IPS-18c (cell line): ENCODE results near the gene MAP3K15.
"Not testable (repeated sequence)": the region's sequence is repeated elsewhere in the genome, so short reads cannot be mapped to it uniquely, and the experiment has no call there.

Experiments
- H3K4me3 ChIP-seq: 2 replicates; pipeline ENCODE4 v1.7.0; 2013; ENCODE audit warnings: low read depth, mild to moderate bottlenecking, low read length, moderate library complexity; ENCODE audit not compliant: insufficient read depth
- H3K9me3 ChIP-seq: one replicate; pipeline ENCODE4 v1.6.1; 2013; ENCODE audit warnings: mild to moderate bottlenecking, low read length, moderate library complexity; ENCODE audit not compliant: control insufficient read depth, insufficient read depth

The MAP3K15 gene

DNA sequence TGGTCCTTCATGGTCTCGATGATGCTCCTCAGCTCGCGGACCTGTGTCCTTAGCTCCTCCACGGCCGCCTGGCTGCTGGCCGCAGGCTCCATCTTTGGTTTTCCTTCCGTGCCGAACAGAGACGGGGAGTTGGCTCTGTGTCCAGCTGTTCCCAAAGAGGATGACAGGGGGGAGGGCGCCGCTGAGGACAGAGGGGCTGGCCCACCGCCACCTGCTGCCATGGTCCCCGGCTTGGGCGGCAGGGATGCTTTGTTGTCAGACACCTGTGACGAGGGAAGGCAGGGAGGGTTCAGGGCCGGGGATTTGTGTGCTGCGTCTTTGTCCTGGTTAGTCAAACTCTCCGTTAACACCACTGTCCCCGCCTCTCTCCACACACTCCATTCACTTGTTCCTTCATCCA, 26.6 kb upstream of the MAP3K15 start:
- Histone ChIP-seq H3K9me3 (peaks cover 7% of the 10 kb centered on the region), H3K4me3 (no peak overlapping the region)

DNA sequence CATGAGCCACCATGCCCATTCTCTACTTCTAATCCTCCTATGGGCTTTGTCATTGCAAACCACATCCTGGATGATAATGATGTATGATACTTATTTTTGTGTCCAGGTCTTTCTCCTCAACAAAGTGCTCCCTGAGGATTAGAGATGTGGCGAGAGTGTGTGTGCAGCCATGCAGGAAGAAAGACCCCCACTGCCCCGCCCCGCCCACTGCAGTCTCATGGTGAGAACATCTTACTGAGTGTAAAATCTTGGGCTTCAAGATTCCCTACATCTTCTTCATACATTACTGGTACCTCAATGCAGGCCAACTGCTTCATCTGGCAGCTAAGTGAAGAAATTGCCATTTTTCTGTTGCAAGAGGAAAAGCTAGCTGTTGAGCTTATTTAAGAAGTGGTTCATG, 25.9 kb upstream of the MAP3K15 start:
- H3K4me3 ChIP-seq, result no peak overlapping the region
- peaks cover 7% of the 10 kb centered on the region for H3K9me3 ChIP-seq

DNA sequence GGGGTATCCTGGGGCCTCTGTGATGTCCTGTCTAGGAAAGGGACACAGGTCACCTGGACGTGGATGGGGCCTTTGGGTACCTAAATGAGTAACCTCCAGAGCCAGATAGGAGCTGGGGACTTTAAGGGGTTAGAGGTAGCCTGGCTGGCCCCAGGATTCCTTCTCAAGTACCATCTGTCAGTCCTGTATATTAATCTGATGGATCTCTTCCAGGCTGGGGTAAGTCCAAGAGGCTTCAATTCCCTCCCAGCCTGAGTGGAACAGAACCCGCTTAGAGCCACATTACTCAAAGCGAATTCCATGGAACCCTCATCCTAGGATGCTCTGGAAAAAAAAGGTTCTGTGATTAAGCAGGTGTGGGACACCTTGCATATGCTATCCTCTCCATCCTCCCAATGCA, 24.8 kb upstream of the MAP3K15 start:
- Histone ChIP-seq H3K9me3 (peaks cover 7% of the 10 kb centered on the region), H3K4me3 (no peak overlapping the region; the same call in 1 of the 2 replicates)

DNA sequence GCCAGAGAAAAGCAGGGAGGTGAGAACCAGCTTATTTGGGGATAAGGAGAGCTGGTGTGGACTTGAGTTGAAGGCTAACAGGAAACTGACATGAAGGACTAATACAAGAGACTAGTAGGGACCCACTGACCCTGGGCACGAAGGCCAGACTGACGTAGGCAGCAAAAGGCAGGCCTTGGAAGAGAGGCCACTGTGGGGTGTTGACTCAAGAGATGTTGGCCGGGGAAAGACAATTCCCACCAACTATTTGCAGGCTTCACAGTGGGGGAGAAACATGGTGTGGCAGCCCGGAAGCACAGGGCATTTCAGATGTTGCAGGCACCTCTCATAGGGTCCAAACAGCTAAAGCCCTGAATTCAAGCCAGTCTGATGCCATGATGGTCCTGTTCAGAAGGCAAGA, 24.4 kb upstream of the MAP3K15 start:
- Histone ChIP-seq H3K4me3 (no peak overlapping the region; the same call in 1 of the 2 replicates), H3K9me3 (peaks cover 7% of the 10 kb centered on the region)

DNA sequence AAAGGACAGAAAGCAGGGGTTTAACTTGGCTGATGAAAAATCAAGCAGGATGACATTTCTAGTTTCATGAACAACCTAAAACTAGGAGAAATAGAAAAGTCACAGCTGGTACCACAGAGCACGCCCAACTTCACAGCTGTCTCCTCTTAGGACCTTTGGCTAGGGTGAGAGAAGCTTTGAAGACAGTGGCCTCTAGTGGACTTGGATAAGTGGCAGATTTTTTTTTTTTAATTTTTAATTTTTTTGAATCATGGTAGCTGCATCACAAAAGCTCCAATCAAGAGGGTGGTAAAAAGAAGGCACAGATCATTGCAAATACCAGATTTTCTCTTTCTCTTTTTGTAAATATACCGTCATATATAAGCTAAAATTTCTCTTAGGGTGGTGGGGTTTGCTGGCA, 20.2 kb upstream of the MAP3K15 start:
- Histone ChIP-seq H3K4me3 (no peak overlapping the region), H3K9me3 (peaks cover 6% of the 10 kb centered on the region)

DNA sequence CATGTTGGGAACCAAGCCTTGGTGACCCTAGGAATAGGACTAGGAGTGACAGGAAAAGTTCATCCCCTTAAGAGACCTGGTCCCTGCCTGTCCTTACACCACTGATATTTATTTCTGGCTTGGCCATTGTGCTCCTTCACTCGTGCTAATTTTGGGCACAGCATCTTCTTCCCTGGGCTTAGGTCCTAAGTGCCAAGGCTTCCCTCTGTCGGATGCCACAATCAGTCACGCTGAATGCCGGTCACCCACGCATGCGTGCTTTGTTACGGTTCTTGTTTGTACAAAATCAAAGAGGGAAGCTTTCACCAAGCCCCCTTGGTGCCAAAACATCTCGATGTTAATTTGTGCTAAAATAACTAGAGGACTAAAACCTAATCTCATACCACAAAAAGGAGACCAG, 17.4 kb upstream of the MAP3K15 start:
- H3K4me3 ChIP-seq, result no peak overlapping the region

DNA sequence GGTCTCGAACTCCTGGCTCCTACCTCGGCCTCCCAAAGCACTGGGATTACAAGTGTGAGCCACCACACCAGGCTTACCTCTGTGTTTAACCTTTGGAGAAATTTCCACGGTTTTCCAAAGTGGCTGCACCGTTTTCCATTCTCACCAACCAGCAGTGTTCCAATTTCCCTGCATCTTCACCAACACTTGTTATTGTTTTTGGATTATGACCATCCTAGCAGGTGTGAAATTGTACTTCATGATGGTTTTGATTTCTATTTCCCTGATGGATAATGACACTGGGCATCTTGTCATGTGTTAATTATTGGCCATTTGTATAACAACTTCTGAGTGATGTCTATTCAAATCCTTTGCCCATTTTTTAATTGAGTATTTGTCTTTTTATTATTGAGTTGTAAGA, 2.7 kb upstream of the MAP3K15 start:
- Histone ChIP-seq H3K9me3 (peaks cover 7% of the 10 kb centered on the region), H3K4me3 (no peak overlapping the region)

More for the DNA sequence above, 17.4 kb upstream of the MAP3K15 start:
- peaks cover 5% of the 10 kb centered on the region for H3K9me3 ChIP-seq

DNA sequence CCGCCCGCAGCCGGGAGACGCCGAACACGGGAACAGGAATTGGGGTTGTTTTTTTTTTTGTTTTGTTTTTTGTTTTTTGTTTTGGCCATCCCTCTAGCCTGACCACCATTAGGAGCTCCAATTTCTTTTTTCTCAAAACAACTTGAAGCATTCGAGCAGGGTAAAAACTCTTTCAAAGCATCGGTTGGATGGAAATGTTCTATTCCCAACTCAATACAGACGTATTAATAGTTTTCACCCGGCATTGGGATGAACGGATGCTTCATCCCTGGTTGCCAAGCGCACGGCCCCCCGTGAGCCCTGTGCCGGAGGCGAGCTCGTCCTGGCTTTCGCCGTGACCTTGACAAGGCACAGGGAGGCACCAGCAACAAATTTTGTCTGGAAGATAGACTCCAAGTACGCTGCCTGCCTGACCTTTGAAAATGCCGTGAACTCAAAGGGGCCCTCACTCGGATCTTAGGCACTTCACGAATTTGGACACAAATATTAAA, 352 bp upstream of the MAP3K15 start:
- peaks cover 7% of the 10 kb centered on the region for H3K9me3 ChIP-seq
- no peak overlapping the region; the same call in 1 of the 2 replicates for H3K4me3 ChIP-seq

DNA sequence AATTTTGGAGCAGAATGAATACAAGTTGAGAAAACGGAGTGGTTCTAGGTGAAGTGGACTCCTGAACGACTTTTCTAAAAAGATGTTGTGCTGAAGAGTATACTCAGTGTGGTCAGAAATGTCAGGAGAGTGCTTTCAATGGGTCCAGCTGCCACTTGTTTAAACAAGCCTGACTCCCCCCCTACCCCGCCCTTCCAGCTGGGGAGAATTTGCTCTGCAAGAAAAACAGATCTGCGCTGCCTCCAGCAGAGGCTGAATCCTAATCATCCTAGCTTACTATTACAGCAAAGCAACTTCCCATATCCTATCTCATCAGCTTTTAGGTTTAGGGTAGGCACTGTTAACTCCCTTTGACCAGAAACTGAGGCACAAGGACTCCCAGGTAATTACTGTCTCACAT, 1.9 kb downstream of the MAP3K15 start:
- H3K9me3 ChIP-seq, result peaks cover 5% of the 10 kb centered on the region
- no peak overlapping the region for H3K4me3 ChIP-seq

DNA sequence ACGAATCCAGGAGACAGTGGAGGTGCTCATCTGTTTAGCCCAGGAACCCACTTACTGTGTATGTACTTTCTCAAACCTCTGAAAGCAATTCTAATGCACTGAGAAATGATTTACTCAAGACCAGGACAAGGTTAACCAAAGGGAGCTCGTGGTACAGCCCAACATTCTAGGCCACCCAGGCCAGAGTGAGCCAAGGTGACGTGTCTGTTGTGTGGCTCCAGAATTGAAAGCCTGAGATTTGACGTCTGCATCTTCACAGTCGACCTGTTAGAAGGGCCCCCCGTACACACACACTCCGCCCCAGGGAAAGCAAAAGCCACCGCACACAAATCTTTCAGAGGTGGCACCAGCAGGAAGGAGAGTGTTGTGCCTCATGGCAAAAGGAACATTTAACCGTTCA, 2.3 kb downstream of the MAP3K15 start:
- Histone ChIP-seq H3K4me3 (no peak overlapping the region), H3K9me3 (peaks cover 7% of the 10 kb centered on the region)

DNA sequence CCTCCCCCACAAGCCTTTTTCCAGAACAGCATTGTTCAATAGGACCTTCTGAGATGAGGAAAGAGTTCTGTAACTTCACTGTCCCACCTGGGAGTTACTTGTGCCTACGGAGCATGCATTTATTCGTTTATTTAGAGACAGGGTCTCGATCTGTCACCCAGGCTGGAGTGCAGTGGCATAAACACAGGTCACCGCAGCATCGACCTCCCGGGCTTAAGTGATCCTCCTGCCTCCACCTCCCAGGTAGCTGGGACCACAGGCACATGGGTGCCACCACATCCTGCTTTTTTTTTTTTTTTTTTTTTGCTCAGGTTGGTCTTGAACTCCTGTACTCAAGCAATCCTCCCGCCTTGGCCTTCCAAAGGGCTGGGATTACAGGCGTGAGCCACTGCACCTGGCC, 2.9 kb downstream of the MAP3K15 start:
- no peak overlapping the region for H3K4me3 ChIP-seq
- H3K9me3 ChIP-seq, result peaks cover 7% of the 10 kb centered on the region

DNA sequence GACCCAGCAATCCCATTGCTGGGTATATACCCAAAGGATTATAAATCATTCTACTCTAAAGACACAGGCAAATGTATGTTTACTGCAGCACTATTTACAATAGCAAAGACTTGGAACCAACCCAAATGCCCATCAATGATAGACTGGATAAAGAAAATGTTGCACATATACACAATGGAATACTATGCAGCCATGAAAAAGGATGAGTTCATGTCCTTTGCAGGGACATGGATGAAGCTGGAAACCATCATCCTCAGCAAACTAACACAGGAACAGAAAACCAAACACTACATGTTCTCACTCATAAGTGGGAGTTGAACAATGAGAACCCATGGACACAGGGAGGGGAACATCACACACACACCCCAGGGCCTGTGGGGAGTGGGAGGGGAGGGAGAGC, 3.5 kb downstream of the MAP3K15 start:
- H3K9me3 ChIP-seq, result not testable (repeated sequence)

DNA sequence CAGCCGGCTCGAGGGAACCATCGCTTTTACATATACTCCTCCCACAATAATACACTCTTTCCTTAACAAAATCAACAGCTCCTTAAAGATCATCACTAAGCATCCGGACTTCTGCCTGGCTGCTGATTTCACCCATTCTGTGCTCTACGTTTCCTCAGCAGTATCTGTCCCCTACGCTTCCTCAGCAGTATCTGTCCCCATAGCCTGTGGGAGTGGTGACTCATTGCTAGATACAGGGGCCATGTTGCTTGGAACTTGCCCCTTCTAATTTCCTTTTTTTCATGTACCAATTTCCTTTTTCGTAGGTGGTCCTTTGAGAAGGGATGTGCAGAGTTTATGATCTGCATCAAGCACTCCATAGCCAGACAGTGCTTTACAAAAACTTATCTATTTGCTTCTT, 18.6 kb downstream of the MAP3K15 start:
- H3K9me3 ChIP-seq, result peaks cover 2% of the 10 kb centered on the region

More for the DNA sequence above, 3.5 kb downstream of the MAP3K15 start:
- H3K4me3 ChIP-seq, result not testable (repeated sequence)

DNA sequence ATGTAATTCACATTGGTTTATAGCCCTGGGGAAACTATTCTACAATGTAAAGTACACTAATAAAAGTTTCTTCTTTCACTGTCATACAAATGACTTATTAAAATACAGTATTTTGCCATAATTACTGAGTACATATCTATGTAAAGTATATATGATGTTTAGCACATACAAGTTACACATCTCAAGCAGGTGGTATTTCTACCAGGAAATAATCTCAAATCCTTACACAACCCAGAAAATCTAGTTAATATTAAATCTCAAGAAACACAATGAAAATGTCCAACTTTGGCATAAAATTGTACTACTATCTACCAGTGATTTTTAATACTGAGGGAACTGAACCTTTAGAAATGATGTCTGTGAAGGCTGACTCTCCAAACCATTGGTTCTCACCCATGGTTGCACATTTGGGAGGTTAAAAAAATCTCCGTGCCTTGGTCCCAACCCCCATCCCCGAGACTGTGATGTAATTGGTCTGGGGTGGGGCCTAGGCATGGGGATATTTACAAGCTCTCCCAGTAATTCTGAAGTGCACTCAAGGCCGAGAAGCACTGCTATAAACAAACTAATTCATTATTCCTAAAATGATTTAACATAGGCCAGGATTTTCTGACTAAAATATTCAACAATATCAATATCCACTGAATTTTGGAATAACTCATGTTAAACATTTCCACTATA, 27.6 kb downstream of the MAP3K15 start:
- H3K4me3 ChIP-seq, result no peak overlapping the region
- H3K9me3 ChIP-seq, result peaks cover 5% of the 10 kb centered on the region

More for the DNA sequence above, 18.6 kb downstream of the MAP3K15 start:
- no peak overlapping the region for H3K4me3 ChIP-seq

DNA sequence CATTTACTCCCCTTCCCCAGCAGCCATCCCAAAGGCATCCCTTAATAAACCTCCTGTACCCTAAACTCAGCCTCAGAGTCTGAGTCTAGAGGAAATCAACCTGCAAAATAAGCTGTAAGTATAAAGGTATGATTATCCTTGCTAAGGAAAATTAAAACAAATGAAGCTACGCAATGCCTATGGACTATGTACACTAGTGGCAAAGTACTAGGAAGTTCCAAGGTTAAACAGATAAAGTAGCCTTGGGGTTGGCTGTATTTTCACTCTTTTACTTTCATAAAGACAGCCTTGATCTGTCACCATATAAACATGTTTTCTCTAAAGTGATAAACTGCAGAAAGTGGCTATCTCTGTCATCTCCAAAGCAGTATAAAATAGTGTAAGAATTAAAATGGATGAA, 35.9 kb downstream of the MAP3K15 start:
- Histone ChIP-seq H3K9me3 (peaks cover 6% of the 10 kb centered on the region), H3K4me3 (no peak overlapping the region)

DNA sequence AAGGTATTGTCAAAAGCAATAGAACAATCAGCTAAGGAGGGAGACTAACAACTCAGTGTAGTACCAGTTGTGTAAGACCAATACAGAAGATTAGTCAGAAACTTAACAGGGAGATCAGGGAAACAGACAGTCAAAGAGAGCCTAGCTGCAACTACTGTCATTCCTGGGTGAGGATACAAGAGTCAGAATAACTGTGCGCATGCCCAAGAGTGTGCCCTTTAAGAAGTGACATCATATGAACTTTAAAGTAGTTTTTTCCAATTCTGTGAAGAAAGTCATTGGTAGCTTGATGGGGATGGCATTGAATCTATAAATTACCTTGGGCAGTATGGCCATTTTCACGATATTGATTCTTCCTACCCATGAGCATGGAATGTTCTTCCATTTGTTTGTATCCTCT, 46.9 kb downstream of the MAP3K15 start:
- not testable (repeated sequence) for H3K4me3 ChIP-seq

DNA sequence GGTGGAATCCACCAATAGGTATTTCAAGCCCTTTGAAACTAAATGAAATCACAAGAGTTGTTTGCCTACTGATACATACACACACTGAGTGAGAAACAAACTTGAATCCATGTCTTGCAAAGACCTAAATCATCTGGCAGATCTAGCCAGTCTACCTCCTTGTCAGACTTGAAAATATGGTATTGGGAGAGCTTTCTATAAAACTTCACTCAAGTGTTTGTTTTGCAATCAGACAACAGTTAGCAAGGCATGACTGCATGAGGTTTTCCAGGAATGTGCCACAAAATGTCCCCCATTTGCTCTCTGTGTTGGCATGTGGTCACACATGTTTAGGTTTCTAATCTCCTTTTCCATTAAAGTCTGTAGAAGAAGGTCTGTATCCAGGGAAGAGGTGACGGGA, 52.4 kb downstream of the MAP3K15 start:
- no peak overlapping the region for H3K4me3 ChIP-seq
- H3K9me3 ChIP-seq, result peaks cover 2% of the 10 kb centered on the region

More for the DNA sequence above, 46.9 kb downstream of the MAP3K15 start:
- not testable (repeated sequence) for H3K9me3 ChIP-seq

DNA sequence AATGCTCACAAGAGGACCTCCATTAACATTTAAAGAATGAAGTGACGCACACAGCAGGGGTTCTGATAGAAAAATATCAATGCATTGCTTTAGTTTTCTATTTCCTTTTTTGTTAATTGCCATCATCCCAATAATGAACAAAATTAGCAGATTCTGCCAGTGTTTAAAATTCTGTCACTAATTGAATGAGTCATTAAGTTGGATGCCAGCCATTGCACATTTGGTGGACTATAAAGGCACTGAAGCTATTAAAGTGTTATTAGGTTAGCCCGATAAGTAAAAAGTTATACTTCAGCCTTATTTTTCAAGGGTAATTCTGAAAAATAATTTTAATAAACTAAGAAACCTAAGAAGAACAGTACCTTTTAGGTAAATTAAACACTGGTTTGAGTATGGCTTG, 53.1 kb downstream of the MAP3K15 start:
- peaks cover 2% of the 10 kb centered on the region for H3K9me3 ChIP-seq

DNA sequence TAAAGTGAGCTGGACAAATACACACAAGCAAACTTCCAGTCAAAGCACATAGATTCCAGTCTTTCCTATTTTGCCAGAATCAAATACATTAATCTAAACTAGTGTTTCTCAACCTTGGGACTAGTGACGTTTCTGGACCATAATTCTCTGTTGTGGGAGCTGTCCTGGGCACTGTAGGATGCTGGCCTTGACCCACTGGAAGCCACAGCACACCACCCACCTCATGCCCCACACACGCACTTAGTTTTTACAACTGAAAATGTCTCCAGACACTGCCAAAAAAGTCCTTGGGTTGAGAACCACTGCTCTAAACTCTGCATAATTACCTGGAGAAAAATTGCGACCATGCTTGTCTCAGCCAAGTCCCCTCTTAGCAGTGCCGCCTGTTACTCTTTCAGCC, 57.6 kb downstream of the MAP3K15 start:
- no peak overlapping the region for H3K4me3 ChIP-seq
- H3K9me3 ChIP-seq, result peaks cover 6% of the 10 kb centered on the region

More for the DNA sequence above, 53.1 kb downstream of the MAP3K15 start:
- H3K4me3 ChIP-seq, result no peak overlapping the region
